ENCODE results near the gene CCR7.

CCR7 gene

GRCh38 chr17:40560592-40561293, 4.5 kb downstream of the CCR7 start:
- DNase-seq = peak; percentile 83

DNA sequence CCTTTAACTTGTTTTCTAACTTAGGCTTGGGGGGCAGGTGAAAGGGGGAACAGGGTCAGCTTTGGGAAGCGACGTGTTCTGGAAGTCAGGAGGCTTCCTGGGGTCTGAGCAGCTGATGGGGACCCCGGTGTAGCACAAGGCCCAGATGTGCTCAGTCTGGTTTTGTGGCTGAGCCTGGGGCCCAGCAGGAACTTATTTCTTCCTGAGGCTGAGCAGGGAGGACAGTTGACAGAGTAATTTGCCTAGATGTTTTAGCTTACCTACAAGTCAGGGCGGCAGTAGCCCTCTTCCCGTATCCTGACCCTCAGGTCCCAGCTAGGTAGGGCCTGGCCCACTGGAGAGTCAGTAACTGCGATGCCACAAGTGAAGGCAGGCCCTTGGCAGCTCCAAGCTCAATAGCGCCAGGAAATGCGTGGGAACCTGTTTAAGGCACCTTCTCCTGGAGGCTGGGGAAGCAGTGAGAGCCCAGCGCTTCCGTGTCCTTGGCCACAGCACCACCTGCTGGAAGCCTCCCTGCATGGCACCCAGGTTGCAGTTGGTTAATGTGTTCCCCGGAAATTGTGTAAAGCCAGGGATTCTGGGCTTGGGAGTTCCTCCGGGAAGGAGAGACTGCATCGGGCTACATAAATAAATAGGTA, 5.2 kb downstream of the CCR7 start:
- DNase-seq = peak; percentile 93

DNA sequence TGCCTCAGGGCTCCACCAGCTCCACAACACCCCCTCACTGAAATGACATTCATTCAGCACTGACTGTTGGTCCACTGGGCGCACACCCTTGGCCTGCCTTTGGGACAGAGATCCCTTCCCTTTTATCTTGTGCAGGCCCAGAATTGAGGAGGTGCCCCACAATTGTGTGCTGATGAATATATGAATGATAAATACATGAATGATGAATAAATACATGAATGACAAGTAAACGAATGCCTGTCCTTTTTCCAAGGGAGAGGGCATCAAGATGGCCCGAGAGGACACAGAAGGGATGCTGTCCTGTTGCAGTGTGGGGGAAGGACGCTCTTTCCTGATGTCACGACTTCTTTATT, 5.7 kb downstream of the CCR7 start:
- no peak for DNase-seq

DNA sequence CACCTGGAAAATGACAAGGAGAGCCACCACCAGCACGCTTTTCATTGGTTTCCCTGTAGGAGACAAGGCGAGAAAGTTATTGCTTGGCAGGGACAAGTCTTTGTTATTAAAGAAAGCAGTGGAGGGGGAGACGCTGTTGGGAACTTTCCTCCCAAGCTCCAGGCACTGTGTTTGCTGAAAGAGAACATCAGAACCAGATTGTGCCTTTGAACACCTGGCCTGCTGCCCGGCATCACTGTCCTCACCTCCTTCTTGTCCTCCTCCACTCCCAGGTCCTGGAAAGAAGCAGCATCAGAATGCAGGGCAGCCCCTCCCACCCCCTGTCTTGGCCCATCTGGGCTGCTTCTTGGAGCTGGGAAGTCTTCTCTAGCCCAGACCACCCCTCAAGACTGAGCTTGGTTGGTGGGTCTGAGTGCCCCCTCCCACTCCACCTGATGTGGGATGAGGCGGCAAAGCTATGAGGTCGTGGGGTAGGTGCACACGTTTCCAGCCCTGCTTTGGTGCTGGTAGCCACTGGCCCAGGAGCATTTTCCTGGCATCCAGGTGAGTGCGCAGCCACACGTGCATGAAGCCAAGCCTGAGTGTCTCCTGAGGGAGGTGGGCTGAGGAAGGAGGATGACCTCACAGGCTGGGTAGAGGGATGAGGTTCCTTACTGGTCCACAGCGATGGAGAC, 6.2 kb downstream of the CCR7 start:
- no peak for DNase-seq

- no peak for DNase-seq
Measured at GRCh38 chr17:40558300-40558889, 6.9 kb downstream of the CCR7 start.

DNA sequence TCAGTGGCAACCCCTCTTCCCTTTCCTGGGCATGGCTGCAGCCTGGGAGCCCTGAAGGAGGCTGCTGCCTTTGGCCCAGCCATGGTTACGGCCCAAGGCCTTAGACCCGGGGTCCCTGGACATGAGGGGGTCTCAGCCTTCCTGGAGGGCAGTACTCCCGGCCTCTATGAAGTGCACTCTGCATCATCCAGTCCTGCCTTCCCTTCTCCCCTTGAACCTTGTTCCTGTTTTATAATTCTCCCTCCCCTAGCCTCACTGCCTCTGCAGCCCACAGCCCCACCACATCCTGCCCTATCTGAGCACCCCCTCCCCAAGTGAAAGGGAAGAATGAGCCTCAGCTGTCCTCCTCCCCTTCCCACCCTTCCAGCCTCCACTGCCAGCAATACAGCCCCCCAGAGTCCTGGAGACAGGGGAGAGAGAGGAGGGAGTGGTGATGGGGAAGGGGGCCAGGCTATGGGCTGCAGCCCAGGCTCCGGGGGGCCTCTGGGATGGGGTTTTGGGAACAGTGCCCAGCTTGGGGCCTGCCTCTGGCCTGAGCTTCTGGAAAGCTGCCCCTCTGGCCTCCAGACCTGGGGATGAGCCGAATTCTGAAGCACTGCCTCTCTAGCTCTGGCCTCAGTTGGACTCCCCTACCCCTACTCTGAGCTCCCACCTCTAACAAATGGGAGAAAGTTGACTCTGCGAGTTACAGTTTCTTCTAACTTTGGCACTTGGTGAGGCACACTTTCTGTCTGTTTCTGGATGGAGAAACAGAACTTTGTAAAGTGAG, 7.6 kb downstream of the CCR7 start:
- no peak for DNase-seq

DNA sequence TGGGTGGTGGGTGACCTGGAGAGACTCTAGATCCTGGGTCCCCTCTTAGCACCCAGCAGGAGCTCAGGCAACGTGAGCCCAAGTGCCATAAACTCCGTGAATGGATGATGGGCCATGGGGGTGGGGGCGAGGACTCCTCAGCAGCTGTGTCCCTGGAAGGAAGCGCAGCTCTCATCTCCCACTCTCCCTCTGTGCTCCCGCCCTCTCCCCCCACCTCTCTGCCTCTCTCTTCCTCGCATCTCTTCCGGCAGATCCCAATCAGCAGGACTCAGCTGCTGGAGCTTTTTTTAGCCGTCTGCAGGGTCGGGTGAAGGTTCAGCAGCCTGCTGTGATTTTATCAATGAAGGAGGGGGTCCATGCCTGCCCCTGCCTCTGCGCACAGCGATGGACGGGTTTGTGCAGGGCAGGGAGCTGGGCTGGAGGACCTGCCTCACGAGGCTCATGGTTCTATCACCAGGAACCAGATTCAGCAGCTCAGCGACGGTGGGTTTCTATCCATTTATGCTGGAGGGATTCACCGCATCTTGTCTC, 8.3 kb downstream of the CCR7 start:
- DNase-seq = peak; percentile 55

GRCh38 chr17:40556198-40556661, 9.0 kb downstream of the CCR7 start:
- DNase-seq = no peak

DNA sequence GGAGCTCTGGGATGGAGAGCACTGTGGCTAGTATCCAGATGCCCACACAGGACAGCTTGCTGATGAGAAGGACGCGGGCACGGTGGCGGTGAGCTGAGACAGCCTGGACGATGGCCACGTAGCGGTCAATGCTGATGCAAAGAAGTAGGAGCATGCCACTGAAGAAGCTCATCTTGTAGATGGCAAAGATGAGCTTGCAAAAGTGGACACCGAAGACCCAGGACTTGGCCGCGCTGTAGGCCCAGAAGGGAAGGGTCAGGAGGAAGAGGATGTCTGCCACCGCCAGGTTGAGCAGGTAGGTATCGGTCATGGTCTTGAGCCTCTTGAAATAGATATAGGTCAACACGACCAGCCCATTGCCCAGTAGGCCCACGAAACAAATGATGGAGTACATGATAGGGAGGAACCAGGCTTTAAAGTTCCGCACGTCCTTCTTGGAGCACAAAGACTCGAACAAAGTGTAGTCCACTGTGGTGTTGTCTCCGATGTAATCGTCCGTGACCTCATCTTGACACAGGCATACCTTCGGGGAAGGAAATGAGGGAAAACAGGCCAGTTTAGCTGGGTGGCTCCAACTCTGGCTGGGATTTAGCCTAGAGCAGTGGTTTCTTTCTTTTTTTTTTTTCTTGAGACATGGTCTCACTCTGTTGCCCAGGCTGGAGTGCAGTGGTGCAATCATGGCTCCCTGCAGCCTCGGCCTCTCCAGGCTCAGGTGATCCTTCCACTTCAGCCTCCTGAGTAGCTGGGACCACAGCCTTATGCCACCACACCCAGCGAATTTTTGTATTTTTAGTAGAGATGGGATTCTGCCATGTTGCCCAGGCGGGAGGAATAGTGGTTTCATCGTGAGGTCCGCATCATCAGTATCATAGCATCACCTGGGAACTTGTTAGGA, 9.7 kb downstream of the CCR7 start:
- DNase-seq = peak; percentile 61

DNA sequence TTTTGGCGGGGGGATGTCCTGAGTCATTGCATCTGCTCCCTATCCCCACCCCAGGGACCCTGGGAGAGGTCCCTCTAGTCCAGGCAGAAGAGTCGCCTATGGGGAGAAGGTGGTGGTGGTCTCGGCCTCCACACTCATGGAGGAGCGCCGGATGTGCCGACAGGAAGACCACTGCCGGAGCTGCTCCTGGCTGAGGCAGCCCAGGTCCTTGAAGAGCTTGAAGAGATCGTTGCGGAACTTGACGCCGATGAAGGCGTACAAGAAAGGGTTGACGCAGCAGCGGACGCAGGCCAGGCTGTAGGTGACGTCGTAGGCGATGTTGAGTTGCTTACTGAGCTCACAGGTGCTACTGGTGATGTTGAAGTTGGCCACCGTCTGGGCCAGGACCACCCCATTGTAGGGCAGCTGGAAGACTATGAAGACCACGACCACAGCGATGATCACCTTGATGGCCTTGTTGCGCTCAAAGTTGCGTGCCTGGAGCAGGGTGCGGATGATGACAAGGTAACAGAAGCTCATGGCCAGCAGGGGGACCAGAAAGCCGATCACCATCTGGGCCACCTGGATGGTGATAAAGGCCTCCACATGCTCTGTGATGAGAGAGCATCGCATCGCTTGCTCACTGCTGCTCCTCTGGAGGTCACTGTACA, 10.5 kb downstream of the CCR7 start:
- DNase-seq = peak; percentile 55

DNA sequence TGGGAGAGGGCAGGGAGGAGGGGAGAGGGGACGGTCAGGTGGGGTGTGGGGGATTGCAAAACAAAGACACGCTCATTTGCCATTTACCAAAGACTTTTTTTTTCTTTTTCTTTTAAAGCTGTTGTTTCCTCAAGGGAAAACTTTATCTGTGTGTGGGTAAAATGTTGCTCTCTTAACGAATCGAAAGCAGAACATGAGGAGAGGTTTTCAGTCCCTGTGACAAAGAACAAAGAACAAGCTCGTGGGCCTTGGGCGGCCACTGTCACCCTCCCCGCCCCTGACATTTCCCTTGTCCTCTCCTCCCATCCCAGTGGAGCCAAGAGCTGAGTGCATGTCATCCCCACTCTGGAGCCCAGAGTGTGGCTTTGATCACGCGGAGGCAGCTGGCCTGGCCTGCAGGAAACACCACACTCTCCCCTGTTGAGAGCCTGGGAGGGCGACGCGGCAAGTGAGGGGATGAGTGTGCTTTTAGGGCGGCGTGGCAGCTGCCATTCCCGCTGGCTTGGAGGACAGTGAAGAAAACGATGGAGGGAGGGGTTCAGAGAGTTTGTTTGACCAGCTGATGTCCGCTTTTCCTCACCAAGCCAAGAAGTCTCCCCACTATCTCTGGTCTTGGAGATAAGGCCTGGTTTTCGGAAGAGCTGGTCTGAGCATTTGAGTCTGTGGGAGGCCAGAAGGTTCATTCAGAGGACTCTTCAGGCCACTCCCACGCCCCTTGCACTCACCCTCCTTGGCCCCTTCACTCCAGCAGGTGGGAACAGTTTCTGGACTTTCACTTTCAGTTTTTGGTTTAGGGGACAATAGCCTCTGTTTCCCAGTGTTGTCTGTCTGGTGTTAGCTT, 11.4 kb downstream of the CCR7 start:
- peak; percentile 71 for DNase-seq

DNA sequence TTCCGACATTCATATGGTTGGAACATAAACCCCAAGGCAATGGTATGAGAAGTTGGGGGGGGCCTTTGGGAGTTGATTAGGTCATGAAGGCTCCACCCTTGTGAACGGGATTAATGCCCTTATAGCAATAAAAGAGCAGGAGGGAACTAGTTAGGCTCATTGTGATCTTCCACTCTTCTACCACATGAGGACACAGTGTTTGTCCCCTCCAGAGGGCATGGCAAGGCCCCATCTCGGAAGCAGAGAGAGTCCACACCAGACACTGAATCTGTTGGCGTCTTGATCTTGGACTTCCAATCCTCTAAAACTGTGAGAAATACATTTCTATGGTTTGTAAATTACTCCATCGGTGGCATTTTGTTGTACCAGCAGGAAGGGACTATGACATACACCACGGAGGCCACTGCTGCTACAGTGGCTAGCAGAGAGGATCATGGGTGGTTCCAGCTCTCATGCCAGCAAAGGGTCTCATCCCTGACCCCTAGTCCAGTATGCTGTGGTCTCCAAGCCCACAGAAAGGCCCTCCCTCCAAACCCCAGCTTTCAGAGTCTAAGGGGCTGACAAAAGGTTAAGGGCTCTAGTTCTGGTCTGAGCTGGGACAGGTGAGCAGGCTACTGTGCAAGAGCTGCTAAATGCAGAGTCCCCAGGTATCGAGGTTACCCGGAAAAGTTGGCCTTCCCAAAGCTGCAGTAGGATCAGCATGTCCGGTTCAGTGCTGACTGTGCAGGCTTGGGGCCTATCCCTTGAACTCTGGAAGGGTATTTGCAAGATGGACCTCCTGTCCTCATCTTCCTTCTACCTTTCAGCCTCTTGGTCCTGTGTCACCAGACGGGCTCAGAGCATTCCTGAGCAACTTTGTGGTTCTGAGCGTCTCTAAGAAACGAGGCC, 12.2 kb downstream of the CCR7 start:
- peak; percentile 64 for DNase-seq

DNA sequence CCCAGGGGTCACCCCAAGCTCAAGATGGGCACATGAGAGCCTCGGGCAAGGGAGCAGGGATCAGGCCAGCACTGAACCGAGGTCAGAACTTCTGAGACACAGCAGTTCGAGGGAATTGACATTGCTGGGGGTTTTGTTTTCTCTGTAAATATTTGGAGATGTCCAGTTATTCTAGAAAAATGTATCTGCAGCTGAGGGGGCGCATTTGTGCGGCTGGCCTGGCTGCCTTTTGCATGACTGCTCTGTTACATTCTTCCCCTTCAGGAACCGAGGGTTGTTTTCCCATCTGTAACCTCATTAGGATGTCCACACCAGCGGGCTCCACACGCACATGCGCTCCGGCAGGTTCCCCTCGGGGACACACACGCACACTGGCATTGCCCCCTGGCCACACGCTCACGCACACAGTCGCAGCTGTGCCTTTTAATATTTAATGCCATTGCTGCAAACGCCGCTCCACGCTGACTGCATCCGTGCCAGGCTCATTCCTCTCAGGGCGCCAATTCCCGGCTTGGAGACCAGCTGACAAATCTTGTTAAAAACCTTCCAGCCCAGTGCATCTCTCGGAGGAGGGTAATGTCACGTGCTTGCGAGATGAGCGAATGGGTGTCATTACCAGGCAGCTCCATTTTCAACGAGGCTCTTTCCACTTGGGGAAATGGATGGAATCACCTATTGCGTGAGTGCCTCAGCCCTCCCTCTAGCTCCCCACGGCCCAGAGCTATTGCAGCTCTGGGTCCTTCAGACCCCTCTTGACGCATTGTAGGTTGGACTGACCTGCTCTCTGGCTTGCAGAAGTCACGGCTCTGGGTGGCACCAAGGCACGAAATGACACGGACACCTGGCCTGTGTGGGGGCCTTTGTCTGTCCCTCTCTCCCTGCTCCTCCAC, 13.1 kb downstream of the CCR7 start:
- DNase-seq = peak; percentile 71

DNA sequence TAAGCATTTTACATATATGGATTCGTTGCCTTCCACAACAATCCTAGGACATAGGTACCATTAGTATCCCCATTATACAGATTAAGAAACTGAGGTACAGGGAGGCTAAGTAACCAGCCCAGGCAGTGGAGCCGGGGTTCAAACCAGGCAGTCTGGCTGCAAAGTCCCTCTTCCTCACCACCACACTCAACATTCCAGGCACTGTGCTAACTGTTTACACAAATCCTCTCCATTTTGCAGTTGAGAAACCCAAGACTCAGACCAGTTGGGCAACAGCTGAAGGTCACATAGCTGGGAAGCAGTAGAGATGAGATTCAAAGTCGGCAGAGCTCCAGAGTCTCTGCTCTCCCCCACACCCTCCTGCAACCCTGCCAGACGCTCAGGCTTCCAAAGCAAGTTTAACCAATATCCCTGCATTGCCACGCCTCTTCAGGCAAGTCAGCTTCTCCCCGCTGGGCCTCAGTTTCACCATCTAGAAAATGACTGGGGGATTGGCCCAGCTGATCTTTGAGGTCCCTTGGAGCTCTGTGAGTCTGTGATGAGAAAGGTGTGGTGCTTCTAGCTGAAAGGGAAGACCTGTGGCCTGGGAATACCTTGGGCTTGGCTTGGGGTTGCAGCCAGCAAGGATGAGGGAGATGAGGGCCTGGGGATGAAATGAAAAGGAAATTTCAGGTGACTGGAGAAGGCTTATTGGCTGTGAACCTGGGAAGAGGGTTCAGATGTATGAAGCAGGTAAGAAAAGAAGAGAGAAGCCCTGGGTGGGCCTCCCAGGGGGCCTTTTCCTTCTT, 14.0 kb downstream of the CCR7 start:
- peak; percentile 61 for DNase-seq

DNA sequence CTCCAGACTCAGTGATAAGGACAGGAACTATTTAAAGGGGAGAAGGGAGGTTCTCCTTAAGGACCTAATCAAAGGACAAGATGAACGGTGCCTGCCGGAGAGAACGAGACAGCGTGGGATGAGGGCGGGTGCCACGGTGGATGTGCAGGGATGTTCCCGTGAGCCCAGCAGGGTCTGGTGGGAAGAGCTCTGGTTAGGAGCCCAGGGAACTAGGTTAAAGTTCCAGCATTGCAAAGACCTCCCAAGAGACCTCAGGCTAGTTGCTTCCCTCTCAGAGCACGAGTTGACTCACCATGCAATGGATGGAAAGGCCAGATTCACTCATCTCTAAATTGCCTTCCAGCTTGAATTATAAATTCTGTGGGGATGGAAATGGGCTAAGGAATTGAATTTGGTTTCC, 14.7 kb downstream of the CCR7 start:
- DNase-seq = no peak

DNA sequence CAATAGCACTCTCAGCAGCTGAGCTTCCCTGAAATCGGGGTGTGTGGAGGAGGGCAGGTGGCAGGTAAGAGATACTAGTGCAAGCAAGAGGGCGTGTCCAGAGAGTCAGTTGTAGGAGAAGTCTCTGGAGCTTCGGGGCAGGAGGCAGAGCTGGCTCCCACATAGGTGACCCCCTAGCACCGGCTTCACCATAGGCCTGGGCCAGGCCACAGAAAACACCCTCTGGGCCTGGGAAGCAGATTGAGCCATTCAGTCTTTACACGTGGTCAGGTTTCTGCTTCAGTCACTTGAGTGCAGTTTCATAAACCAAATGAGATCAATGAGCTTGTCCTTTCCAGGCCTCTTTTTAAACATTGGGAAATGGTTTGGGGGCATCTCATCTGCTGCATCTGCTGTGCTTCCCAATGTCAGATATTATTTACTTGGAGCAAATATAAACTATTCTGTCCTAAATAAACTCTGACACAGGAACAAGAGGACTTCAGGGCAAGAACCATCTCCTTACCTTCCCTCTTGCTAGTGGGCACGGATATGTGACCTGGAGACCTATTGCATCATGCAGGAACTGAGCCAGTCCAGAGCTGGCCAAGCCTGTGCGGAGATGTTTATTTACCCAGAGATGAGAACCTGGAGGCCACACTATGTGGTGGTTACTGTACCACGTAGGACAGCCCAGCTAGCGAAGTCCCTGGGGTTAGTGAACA, 16.1 kb downstream of the CCR7 start:
- DNase-seq = peak; percentile 59

Measured in activated CD8-positive, alpha-beta memory T cell treated with anti-CD3 and anti-CD28 coated beads, Interleukin-2, amount 50 U/mL, for 48 hours (primary cell).